Measurements from ENCODE around the gene INKA1. TPM values are rescaled to one million over a fixed set of nuclear protein-coding genes. Genes with fewer than 3 reads are reported as not detected.

Gene INKA1
- total RNA-seq: 10.4 and 22.2 TPM in 2 replicates

GRCh38 chr3:49802719-49803464, at the start of gene INKA1:
TSS of gene INKA1 (plus strand) at chr3:49803261. CDS start at chr3:49803393, 132 bp downstream.

DNA sequence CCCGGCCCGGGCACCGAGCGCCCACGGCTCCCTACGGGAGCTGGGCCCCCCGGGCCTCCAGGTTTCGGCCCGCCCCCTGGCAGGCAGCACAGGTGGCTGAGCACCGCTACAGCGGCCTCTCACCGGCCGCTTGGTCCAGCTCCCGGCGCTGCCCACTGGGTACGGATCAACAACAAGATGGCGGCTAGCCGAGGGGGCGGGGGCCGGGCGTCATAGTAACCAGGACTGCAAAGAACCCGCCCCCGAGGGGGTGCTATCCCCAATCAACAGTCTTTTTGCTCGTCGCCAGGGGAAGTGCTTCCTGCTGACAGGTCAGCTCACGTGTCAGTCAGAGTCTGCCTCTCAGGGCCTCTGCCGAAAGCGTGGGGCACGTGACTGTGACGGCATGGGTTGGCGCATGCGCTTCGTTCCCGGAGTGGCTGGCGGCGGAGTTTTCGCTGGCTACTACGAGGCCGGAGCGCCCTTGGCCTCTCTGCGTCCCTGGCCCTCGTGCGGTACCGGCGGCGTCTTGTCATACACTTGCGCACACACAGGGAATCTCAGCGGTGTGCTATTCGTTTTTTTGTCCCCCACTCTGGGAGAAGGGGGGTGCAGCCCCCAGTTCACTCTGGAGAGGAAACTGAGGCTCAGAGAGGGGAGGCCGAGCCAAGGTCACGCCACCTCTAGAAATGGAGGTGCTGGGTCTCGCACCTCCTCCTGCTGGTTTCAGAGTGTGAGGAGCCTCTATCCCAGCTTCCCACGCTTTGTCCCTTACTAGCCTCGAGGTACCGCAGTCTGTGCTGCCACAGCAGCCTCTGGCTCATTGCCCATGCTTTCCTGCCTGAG, 16.5 kb upstream of the INKA1 start, which contains the start of gene IP6K1:
IP6K1 (minus strand) TSS at position 186 of the 825 bp plus-strand sequence. CDS start 38,502 bp downstream, outside the sequence.

GRCh38 chr3:49799761-49800160, 3.3 kb upstream of the INKA1 start, which contains the start of gene CDHR4:
TSS of gene CDHR4 (minus strand) at chr3:49799873. CDS start at chr3:49799812, 61 bp downstream.

DNA sequence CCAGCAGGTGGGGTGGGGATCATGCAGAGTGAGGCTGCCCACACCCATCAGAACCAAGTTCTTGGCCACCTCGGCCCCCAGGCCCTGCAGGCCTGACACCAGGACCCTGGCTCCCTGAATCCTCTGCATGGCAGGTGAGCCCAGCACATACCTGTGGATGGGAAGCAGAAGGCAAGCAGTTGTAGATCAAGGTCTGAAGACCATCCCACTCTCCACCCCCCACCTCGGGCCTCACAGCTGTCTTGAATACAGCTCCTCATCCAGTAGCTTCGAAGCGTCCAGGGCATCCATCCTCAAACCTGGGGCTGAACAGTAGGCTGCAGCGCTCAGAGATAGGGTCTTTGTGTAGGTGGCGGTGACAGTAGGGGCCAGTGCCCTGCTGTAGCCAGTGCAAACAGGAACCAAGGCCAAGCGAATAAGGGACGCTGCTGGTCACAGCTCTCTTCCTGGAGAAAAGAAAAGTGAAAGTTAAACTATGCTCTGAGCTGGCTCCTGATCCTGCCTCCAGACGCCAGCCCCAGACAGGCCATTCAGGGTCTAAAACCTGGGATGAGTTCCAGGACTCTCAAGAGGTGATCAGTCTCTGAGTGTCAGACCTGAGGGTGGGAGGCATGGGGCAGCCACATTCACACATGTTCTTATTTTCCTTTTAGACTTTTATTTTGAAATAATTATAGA, 10.6 kb downstream of the INKA1 start, which contains the start of gene UBA7:
UBA7 (minus strand) TSS at position 457 of the 678 bp plus-strand sequence; CDS start at position 291, 166 bp downstream.

Other genes starting within 250 kb of the INKA1 start
- gene BSN, start 248.8 kb upstream of the INKA1 start, total RNA-seq: under 0.01 TPM in 1 of 2 replicates, not detected in the other
- gene APEH, start 128.9 kb upstream of the INKA1 start, total RNA-seq: 208 and 240 TPM in 2 replicates
- gene MST1, start 113.8 kb upstream of the INKA1 start, total RNA-seq: 8.3 and 9.4 TPM in 2 replicates
- 17.1 and 19.0 TPM in 2 replicates for gene RNF123, start 113.7 kb upstream of the INKA1 start, total RNA-seq
- 0.21 TPM in 1 of 2 replicates, not detected in the other for gene AMIGO3, start 83.6 kb upstream of the INKA1 start, total RNA-seq
- gene GMPPB, start 79.3 kb upstream of the INKA1 start, total RNA-seq: 12.1 and 46.5 TPM in 2 replicates
- gene IP6K1, start 16.7 kb upstream of the INKA1 start, total RNA-seq: 24.1 TPM in 2 replicates
- not detected in 2 replicates for gene CDHR4, start 3.4 kb upstream of the INKA1 start, total RNA-seq
- gene UBA7, start 10.7 kb downstream of the INKA1 start, total RNA-seq: 1.1 and 16.6 TPM in 2 replicates
- gene TRAIP, start 53.3 kb downstream of the INKA1 start, total RNA-seq: 0.64 and 4.1 TPM in 2 replicates
- not detected in 2 replicates for gene CAMKV, start 66.6 kb downstream of the INKA1 start, total RNA-seq
- 8.7 and 29.2 TPM in 2 replicates for gene MST1R, start 100.6 kb downstream of the INKA1 start, total RNA-seq
- 14.3 and 16.6 TPM in 2 replicates for gene MON1A, start 126.5 kb downstream of the INKA1 start, total RNA-seq
- 25.4 and 34.2 TPM in 2 replicates for gene RBM6, start 136.9 kb downstream of the INKA1 start, total RNA-seq

Data from tracheal epithelial cell (primary cell).